BJ (cell line): Measurements from ENCODE around the gene PLEKHO2. TPM values are rescaled to one million over a fixed set of nuclear protein-coding genes. Genes with fewer than 3 reads are reported as not detected.
"Not testable (repeated sequence)": the region's sequence is repeated elsewhere in the genome, so short reads cannot be mapped to it uniquely, and the experiment has no call there.

Experiments used
- CTCF ChIA-PET: fragments of 350-600 bp; formaldehyde crosslinking; extraction: SDS; loops from one replicate; lab custom pipeline; 2021; ENCODE audit warnings: antibody characterized with exemption, inconsistent platforms; lab: Yijun Ruan, JAX
- POLR2A ChIA-PET: fragments of 300-600 bp; sonication (Branson Sonifier 250); formaldehyde crosslinking; extraction: SDS; loops from one replicate; lab custom pipeline; 2021; ENCODE audit warnings: antibody characterized with exemption; lab: Charles Lee
- DNase-seq: peaks from one replicate; pipeline ENCODE4 v3.0.0-alpha.2; 2011; ENCODE audit warnings: low read depth
- H3K27me3 ChIP-seq: 2 replicates; pipeline ENCODE4 v1.6.0; 2011; ENCODE audit warnings: low read length; ENCODE audit not compliant: control insufficient read depth, insufficient read depth
- H3K36me3 ChIP-seq: 2 replicates; pipeline ENCODE4 v1.5.1; 2011; ENCODE audit warnings: low read length; ENCODE audit not compliant: control insufficient read depth, insufficient read depth
- H3K4me3 ChIP-seq: 2 replicates; pipeline ENCODE4 v1.5.1; 2011; ENCODE audit warnings: low read depth, mild to moderate bottlenecking, control low read depth, low read length
- polyA plus RNA-seq: library from polyadenylated mRNA; depleted of rRNA; stranded (reverse); fragments of >200 nt; gene quantifications from 2 replicates; pipeline ENCODE4 v1.2.3, GENCODE V29; 2011
- TF ChIP-seq, protein P1 (sequence below): IDR thresholded peaks from 2 replicates; pipeline ENCODE4 v1.5.1; 2011; ENCODE audit warnings: low read depth, mild to moderate bottlenecking, control low read depth, inconsistent platforms, low read length, moderate library complexity; ENCODE audit not compliant: insufficient read depth

PLEKHO2 gene
- polyA plus RNA-seq, 1 experiment, result 33.6 TPM

DNA sequence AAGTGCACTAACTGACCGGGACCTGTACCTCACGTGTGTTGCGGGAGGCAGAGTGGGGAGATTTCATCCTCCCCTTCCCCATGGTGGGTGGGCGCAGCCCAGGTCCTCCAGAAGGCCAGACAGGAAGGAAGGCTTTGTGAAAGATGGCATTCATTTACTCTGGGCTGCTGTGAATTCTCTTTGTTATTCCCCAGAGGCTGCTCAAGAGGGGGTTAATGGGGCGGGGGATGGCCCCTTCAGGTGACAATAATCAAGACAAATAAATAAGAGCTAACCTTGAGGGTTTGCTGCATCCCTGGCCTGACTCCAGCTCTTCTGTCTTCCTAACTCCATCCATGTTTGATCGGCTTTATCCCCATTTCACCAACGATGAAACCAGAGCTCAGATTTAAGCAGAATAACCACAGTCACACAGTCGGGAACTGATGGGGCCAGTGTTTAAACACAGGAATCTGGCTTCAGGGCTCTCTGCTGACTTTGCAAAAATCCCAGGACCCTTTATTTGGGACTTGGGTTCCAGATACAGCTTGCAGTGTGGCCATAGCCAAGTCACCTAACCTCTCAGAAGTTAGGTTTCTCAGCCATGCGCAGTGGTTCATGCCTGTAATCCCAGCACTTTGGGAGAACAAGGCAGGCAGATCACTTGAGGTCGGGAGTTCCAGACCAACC is 32.8 kb upstream of the PLEKHO2 start:
- ChIA-PET POLR2A (no interaction called here), CTCF (interaction anchor here (0.6 to 21.1 kb wide), 33 partner anchors 8 to 225 kb away, joined by 3 to 416 read pairs (median 4); partner anchors contain the start of gene ANKDD1A)
- H3K4me3 ChIP-seq, result no peak overlapping the region
- no peak for DNase-seq
- TF ChIP-seq, protein P1, sequence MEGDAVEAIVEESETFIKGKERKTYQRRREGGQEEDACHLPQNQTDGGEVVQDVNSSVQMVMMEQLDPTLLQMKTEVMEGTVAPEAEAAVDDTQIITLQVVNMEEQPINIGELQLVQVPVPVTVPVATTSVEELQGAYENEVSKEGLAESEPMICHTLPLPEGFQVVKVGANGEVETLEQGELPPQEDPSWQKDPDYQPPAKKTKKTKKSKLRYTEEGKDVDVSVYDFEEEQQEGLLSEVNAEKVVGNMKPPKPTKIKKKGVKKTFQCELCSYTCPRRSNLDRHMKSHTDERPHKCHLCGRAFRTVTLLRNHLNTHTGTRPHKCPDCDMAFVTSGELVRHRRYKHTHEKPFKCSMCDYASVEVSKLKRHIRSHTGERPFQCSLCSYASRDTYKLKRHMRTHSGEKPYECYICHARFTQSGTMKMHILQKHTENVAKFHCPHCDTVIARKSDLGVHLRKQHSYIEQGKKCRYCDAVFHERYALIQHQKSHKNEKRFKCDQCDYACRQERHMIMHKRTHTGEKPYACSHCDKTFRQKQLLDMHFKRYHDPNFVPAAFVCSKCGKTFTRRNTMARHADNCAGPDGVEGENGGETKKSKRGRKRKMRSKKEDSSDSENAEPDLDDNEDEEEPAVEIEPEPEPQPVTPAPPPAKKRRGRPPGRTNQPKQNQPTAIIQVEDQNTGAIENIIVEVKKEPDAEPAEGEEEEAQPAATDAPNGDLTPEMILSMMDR, result no peak
- H3K27me3 ChIP-seq, result peaks cover 1% of the 10 kb centered on the region; the same call in 1 of the 2 replicates
- H3K36me3 ChIP-seq, result no peaks in the 10 kb centered on the region

DNA sequence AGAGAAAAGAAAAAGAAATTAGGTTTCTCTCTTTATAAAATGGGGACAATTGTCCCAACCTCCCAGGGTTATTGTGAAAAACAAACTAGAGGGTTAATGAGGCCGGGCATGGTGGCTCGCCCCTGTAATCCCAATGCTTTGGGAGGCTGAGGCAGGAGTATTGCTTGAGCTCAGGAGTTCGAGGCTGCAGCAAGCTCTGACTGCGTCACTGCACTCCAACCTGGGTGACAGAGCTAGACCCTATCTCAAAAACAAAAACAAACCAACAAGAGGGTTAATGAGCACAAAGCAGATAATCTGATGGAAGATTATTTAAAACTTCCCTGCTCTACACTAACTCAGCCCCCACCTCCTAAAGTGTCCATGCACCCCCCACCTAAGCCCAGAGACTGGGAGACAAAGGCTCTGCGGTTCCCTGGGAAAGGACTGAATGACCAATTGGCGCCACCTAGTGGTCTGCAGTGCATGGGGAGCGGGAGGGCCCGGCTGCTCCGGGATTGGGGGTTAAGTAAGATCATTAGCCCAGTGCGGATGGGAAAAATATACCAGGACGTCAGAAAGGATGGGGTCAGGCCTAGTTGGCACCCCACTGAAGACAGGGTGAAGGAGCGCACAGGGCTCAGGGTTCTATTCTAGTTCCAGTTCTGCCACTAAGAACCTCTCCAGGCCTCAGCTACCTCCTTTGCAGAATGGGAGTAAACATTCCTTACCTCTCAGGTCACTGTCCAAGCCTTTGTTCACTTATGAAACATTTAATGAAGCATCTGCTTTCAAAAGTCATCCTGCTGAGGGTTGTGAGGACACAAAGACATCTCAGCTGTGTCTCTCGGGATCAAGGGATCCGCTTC is 31.8 kb upstream of the PLEKHO2 start:
- no peak for DNase-seq
- Histone ChIP-seq H3K4me3 (no peak overlapping the region), H3K27me3 (peaks cover 1% of the 10 kb centered on the region; the same call in 1 of the 2 replicates), H3K36me3 (no peaks in the 10 kb centered on the region)
- CTCF ChIA-PET, result interaction anchor here (0.6 to 21.1 kb wide), 42 partner anchors 9 to 252 kb away, joined by 3 to 416 read pairs (median 4); partner anchors contain the start of genes ANKDD1A and PIF1
- POLR2A ChIA-PET, result no interaction called here
- TF ChIP-seq, protein P1, result peak; percentile 98

DNA sequence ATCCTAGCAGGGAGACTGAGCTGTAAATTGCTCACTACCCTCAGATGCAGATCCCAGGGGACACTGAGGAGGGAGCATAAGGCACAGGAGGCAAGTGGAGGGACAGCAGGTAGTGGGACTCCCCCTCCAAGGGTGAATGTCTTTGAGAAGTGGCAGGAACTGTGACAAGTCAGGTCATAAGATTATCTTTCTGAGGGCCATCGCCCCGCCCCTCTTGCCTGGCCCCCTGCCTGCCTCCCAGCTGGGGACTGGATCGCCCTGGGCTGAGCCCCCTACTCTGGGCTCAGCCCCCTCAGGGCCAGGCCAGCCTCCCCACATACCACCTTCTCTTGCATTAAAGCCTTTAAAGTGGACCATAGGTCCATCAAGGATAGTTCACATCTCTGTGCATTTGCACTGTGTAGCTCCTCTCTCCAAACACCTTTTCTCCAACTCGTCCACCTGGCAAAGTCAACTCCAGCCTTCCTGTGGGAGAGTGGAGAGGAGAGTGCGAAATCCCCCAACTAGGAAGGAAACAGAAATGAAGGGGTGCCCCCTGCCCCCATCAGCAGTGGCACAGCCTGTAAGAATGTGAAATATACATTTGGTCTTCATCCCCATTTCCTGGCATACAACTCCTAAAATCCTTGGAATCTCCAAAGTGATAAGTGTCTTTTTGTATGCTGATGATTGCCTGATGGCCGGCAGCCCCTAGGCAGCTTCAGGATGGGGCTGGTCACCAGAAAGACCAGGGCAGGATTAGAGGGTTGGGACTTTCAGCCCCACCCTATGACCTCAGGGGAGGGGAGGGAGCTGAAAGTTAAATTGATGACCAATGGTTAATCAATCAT is 31.0 kb upstream of the PLEKHO2 start:
- TF ChIP-seq, protein P1, result no peak
- no peak overlapping the region for H3K4me3 ChIP-seq
- no peak for DNase-seq
- ChIA-PET CTCF (interaction anchor here (0.7 to 21.1 kb wide), 27 partner anchors 8 to 251 kb away, joined by 3 to 416 read pairs (median 5); partner anchors contain the start of genes ANKDD1A and PIF1), POLR2A (no interaction called here)
- peaks cover 1% of the 10 kb centered on the region; the same call in 1 of the 2 replicates for H3K27me3 ChIP-seq
- no peaks in the 10 kb centered on the region for H3K36me3 ChIP-seq

DNA sequence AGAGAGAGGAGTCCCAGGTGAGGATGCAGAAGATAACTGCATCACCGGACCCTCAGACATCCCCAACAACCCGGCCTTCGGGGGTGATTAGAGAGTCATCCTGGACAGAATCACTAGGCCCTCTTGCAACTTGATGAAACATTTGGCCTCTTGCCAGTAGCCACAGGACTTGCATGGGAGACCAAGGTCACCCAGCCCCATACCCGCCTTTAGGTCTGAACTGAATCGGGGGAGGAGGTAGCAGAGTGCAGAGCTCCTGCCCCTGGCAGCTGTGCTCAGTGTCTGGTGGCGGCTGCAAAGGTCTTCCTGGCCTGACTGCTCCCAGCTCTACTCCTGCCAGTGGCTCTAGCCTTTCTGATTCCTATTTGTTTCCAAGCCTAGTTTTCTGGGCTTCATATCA is 28.6 kb upstream of the PLEKHO2 start:
- DNase-seq, result no peak
- CTCF ChIA-PET, result interaction anchor here (1.0 to 21.1 kb wide), 3 partner anchors 23 to 127 kb away, joined by 4 to 416 read pairs (median 6); no protein-coding TSS in a partner anchor
- H3K27me3 ChIP-seq, result no peaks in the 10 kb centered on the region
- POLR2A ChIA-PET, result no interaction called here
- TF ChIP-seq, protein P1, result no peak
- H3K4me3 ChIP-seq, result no peak overlapping the region
- H3K36me3 ChIP-seq, result peaks cover 2% of the 10 kb centered on the region

DNA sequence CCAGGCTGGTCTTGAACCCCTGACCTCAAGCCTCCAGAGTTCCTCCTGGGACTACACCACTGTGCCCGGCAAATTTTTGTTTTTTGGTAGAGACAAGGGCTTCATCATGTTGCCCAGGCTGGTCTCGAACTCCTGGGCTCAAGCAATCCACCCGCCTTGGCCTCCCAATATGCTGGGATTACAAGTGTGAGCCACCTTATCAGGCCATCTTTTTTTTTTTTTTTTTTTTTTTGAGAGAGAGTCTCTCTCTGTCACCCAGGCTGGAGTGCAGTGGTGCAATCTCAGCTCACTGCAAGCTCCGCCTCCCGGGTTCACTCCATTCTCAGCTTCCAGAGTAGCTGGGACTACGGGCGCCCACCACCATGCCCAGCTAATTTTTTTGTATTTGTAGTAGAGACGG is 27.4 kb upstream of the PLEKHO2 start:
- DNase-seq, H3K36me3 ChIP-seq, H3K27me3 ChIP-seq, H3K4me3 ChIP-seq: not testable (repeated sequence)
- POLR2A ChIA-PET, result interaction anchor here (0.7 kb wide), 1 partner anchor 67 kb away, joined by 8 read pairs; no protein-coding TSS in a partner anchor
- CTCF ChIA-PET, result interaction anchor here (0.6 to 21.1 kb wide), 5 partner anchors 9 to 128 kb away, joined by 4 to 416 read pairs (median 5); no protein-coding TSS in a partner anchor

DNA sequence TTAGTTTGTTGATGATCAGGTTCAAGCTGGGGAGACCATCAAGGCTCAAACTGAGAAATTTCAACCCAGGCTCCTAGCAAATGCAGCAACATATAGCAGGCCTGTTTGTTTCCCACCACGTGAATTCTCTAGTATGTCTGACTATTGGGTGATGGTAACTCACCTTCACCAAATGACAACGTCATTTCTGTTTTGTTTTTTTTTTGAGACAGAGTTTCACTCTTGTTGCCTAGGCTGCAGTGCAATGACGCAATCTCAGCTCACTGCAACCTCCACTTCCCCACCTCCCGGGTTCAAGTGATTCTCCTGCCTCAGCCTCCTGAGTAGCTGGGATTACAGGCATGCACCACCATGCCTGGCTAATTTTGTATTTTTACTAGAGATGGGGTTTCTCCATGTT is 26.8 kb upstream of the PLEKHO2 start:
- not testable (repeated sequence) for H3K36me3 ChIP-seq, H3K4me3 ChIP-seq, DNase-seq, H3K27me3 ChIP-seq
- ChIA-PET POLR2A (interaction anchor here (0.6 to 0.7 kb wide), 2 partner anchors 68 to 118 kb away, joined by 4 to 8 read pairs; no protein-coding TSS in a partner anchor), CTCF (interaction anchor here (1.3 to 21.1 kb wide), 3 partner anchors 8 to 91 kb away, joined by 4 to 416 read pairs (median 9); no protein-coding TSS in a partner anchor)
